ENCODE results near the gene RBM5. TPM values are rescaled to one million over a fixed set of nuclear protein-coding genes. Genes with fewer than 3 reads are reported as not detected.

RBM5 gene
- total and polyA plus RNA-seq, 10 of the 15 experiments (the other 5 are each of a cell fraction or from before 2014, with no cell fraction given): 35.1 to 347 (median 111) TPM

- ChIA-PET RAD21 (ENCODE audit: unreplicated experiment) (no interaction called here), SMC1A (ENCODE audit: uncharacterized antibody, unreplicated experiment) (no interaction called here), POLR2A (no interaction called here), CTCF (no interaction called here)
- in situ Hi-C loops (cut with MboI): no loop called here
- no peak overlapping the region for H3K9ac ChIP-seq (ENCODE audit: control insufficient read depth, insufficient read depth, low read length)
- H4K20me1 ChIP-seq (ENCODE audit: control insufficient read depth, insufficient read depth): no peaks in the 10 kb centered on the region
- H3K79me2 ChIP-seq (ENCODE audit: control insufficient read depth, insufficient read depth, low read length): no peaks in the 10 kb centered on the region
- TF ChIP-seq SREBF2 (IDR thresholded peaks at IDR 0.05; ENCODE audit: low read length) (no peak), BHLHE40 (IDR thresholded peaks at IDR 0.05; ENCODE audit: borderline replicate concordance in 1 of 2, low read depth in 2 of 2, low read length in 1 of 2) (peak in 1 of 2 experiments; percentile 54; a peak in 1 of 4 replicates), MEF2A (IDR thresholded peaks at IDR 0.05; ENCODE audit: insufficient read depth, low read depth, low read length) (no peak), RBBP5 (conservative IDR thresholded peaks at IDR 0.05) (no peak), SUZ12 (IDR thresholded peaks at IDR 0.05; ENCODE audit: unreplicated experiment) (no peak), RB1 (IDR thresholded peaks at IDR 0.05; ENCODE audit: borderline replicate concordance) (no peak), ZZZ3 (IDR thresholded peaks at IDR 0.05; ENCODE audit: control insufficient read depth, insufficient read length, low read depth) (no peak), TCF7 (IDR thresholded peaks at IDR 0.05; ENCODE audit: borderline replicate concordance) (no peak), KLF5 (IDR thresholded peaks at IDR 0.05; ENCODE audit: partially characterized antibody) (no peak), CREB1 (IDR thresholded peaks at IDR 0.05; ENCODE audit: low read depth) (no peak), SRF (IDR thresholded peaks at IDR 0.05; ENCODE audit: low read depth in 2 of 2, low read length in 2 of 2) (no peak), CTCF (IDR thresholded peaks at IDR 0.05 in 2 of 3, conservative IDR thresholded peaks at IDR 0.05 in 1 of 3; ENCODE audit: control insufficient read depth in 2 of 3, extremely low read depth in 1 of 3, insufficient read depth in 1 of 3, low read depth in 3 of 3, low read length in 3 of 3) (peak; percentile 14 to 33 (median 20); a peak in 3 of 6 replicates), SP1 (IDR thresholded peaks at IDR 0.05; ENCODE audit: low read depth, low read length) (no peak), ZNF384 (IDR thresholded peaks at IDR 0.05; ENCODE audit: borderline replicate concordance, low read depth, low read length) (no peak)
- H2AFZ ChIP-seq (ENCODE audit: control insufficient read depth, low read depth, low read length): no peak overlapping the region; the same call in 1 of the 2 replicates
- WGBS (ENCODE audit: insufficient coverage, insufficient replicate concordance, low lambda C conversion rate, missing lambda C conversion rate): 4% methylated on average over 20 of the region's 34 CpGs
- no peaks in the 10 kb centered on the region; the same call in 1 of the 2 replicates for H3K4me1 ChIP-seq (ENCODE audit: control insufficient read depth, insufficient read depth, low read length)
- H3K27ac ChIP-seq (ENCODE audit: control insufficient read depth, insufficient read depth): no peak overlapping the region
- peaks cover 10 to 14% of the 10 kb centered on the region in 2 experiments for H3K27me3 ChIP-seq (replicated peaks in 1 of 2; ENCODE audit: control insufficient read depth in 2 of 2, insufficient read depth in 2 of 2, low read length in 1 of 2)
- FAIRE-seq (no peak), ATAC-seq (peak; percentile 65), DNase-seq (ENCODE audit: low read depth, low spot score) (no peak)
- intact Hi-C loops (cut with micrococcal nuclease; ENCODE audit: unreplicated experiment): no loop called here
- BruUV-seq (replicated peaks): no TSS peak
- peak overlapping the region; percentile 53; the same call in 1 of the 2 replicates for H3K4me3 ChIP-seq
- H3K36me3 ChIP-seq (ENCODE audit: control insufficient read depth in 2 of 2, insufficient read depth in 2 of 2, low read length in 1 of 2): no peaks in the 10 kb centered on the region
- no peaks in the 10 kb centered on the region for H3K9me3 ChIP-seq (replicated peaks; ENCODE audit: control insufficient read depth, insufficient read depth, low read length)
- peak overlapping the region; percentile 95 for H3K4me2 ChIP-seq (ENCODE audit: control insufficient read depth, insufficient read depth)
Measured at GRCh38 chr3:50154476-50154839, 65.7 kb downstream of the RBM5 start.
